Aorta (tissue), 5 donors: ENCODE results near the gene U2AF1. TPM values are rescaled to one million over a fixed set of nuclear protein-coding genes. Genes with fewer than 3 reads are reported as not detected.
"Not testable (repeated sequence)": the region's sequence is repeated elsewhere in the genome, so short reads cannot be mapped to it uniquely, and the experiment has no call there.

Source experiments
- ATAC-seq: fragments of 200-7000 bp; cut with Tn5 transposase; one replicate; pipeline ENCODE4 v1.9.1; 2022; ENCODE audit warnings: moderate library complexity; ENCODE audit not compliant: low FRiP score
- DNase-seq, 2 donors: peaks; one replicate each; pipeline ENCODE4 v3.0.0-alpha.2; 2020
- H3K27ac ChIP-seq, 2 donors: one replicate each; pipeline ENCODE4 v1.5.1; 2013; ENCODE audit warnings: low read length in 2 of 2, mild to moderate bottlenecking in 2 of 2, moderate library complexity in 2 of 2, control low read depth in 1 of 2, inconsistent platforms in 1 of 2, low read depth in 1 of 2
- H3K27me3 ChIP-seq, 2 donors: one replicate each; pipeline ENCODE4 v1.6.1; 2013; ENCODE audit warnings: control low read depth in 1 of 2, low read length in 1 of 2, mild to moderate bottlenecking in 1 of 2, moderate library complexity in 1 of 2; ENCODE audit not compliant: insufficient read depth in 2 of 2, control insufficient read depth in 1 of 2
- H3K36me3 ChIP-seq, 2 donors: one replicate each; pipeline ENCODE4 v1.6.1; 2013; ENCODE audit warnings: control low read depth in 1 of 2, low read length in 1 of 2, mild to moderate bottlenecking in 1 of 2; ENCODE audit not compliant: insufficient read depth in 2 of 2, control insufficient read depth in 1 of 2
- H3K4me1 ChIP-seq, 2 donors: one replicate each; pipeline ENCODE4 v1.6.1; 2013; ENCODE audit warnings: low read length in 2 of 2, control low read depth in 1 of 2, mild to moderate bottlenecking in 1 of 2, moderate library complexity in 1 of 2; ENCODE audit not compliant: insufficient read depth in 2 of 2, control insufficient read depth in 1 of 2
- H3K4me3 ChIP-seq, 2 donors: one replicate each; pipeline ENCODE4 v1.5.1; 2013; ENCODE audit warnings: low read length in 2 of 2, control low read depth in 1 of 2, mild to moderate bottlenecking in 1 of 2
- H3K9me3 ChIP-seq: one replicate; pipeline ENCODE4 v1.6.1; 2013; ENCODE audit warnings: mild to moderate bottlenecking, low read length; ENCODE audit not compliant: control insufficient read depth
- WGBS, 2 donors: extraction: QIAGEN DNeasy Blood & Tissue Kit; methylation state at CpG; one replicate each; pipeline ENCODE4 v1.1.7; 2013; 5-methylcytosine and 5-hydroxymethylcytosine counted together
- intact Hi-C, 2 donors: fragments of 100-400 bp; cut with DNase I; formaldehyde crosslinking; loops; one replicate each; pipeline versions ENCODE4 v1.14.2 to v1.15.0; 2022
- polyA plus RNA-seq, 2 donors: library from polyadenylated mRNA; stranded (reverse); fragments of 200-250 nt; gene quantifications; one replicate each; pipeline ENCODE4 v1.2.3, GENCODE V29; 2013
- total RNA-seq, 2 donors: library from RNA; stranded (reverse); fragmentation: NEBNext Ultra II Directional; extraction: Animal tissue kit (Norgen Biotek cat#: 25700); gene quantifications; one replicate each; pipeline ENCODE4 v1.2.1, GENCODE V29; 2021
- donor health status: healthy with polysubstance abuse.
- donor health status: Bipolar disorder and iron deficiency.
- donor health status: DM: no; HTN: no; CAD: no.
- donor health status: DM: no; HTN: no; CAD: no.
- donor health status: DM: yes; HTN: yes; CAD: no.

Gene U2AF1
- total and polyA plus RNA-seq, 4 donors, result 6.0 to 52.1 (median 40.8) TPM

GRCh38 chr21:43074401-43075169, 32.8 kb downstream of the U2AF1 start:
- H3K4me3 ChIP-seq, H3K4me1 ChIP-seq, H3K9me3 ChIP-seq, ATAC-seq, H3K36me3 ChIP-seq, DNase-seq, H3K27me3 ChIP-seq, intact Hi-C loops, H3K27ac ChIP-seq: not testable (repeated sequence)
- no CpG with 5 or more reads among the region's 74 CpGs for WGBS, 2 donors

DNA sequence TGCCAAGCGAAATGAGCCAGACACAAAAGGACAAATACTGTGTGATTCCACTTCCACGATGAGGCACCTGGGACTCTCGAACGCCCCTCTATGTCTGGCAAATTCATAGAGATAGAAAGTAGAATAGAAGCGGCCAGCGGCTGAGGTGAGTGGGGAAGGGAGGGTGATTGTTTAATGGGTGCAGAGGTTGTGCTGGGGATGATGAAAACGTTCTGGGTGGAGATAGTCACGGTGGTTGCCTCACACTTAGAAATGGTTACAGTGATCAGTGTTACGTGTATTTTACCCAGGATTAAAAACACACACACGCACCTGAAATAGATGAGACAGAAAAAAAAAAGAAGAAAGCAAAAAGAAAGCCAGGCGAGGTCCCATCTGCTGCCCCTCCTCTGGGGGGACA, 34.6 kb downstream of the U2AF1 start:
- ATAC-seq, H3K36me3 ChIP-seq, H3K27ac ChIP-seq, H3K27me3 ChIP-seq, intact Hi-C loops, H3K9me3 ChIP-seq, DNase-seq, H3K4me1 ChIP-seq, H3K4me3 ChIP-seq: not testable (repeated sequence)
- no CpG with 5 or more reads among the region's 11 CpGs for WGBS, 2 donors

DNA sequence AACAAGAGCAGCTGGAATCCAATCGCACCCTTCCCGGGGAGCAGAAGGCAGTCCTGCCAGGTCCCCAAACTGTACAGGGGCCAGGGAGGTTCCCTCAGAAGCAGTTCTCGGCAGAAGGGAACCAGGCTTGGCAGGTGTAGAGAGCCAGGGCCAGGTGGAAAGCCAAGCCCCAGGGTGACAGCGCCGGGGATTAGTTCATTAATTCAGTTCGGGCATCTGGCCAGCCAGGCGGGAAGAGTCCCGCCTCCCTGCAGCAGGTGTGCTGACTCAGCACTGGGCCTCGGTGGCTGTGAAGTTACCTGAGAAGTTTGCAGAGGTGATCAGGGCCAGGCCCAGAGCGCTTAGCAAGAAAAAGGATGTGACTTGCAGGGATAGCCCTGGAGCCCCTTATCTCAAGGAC, 37.7 kb downstream of the U2AF1 start:
- H3K4me1 ChIP-seq, DNase-seq, H3K4me3 ChIP-seq, H3K36me3 ChIP-seq, H3K9me3 ChIP-seq, H3K27me3 ChIP-seq, intact Hi-C loops, H3K27ac ChIP-seq, ATAC-seq: not testable (repeated sequence)
- 83% methylated on average over 1 of the region's 10 CpGs; no CpG with 5 or more reads in 1 of the 2 donors for WGBS, 2 donors

DNA sequence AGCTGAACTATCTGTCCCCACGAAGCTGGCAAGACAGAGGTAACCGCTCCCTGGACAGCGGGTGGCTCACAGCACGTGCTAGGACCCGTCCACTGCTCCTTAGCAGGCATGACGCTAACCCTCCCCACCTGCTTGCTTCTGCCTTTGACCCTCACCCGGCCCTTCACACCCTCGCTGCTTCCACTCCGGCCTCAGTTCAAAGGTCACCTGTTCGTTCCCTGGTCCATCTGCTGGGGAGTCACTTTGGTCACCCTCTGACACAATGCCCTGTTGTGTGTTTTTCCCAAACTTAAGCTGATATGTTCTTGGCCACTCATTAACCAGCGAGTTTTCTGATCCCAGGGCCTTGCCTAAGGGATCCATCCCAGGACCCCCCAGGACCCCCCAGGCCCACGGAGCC, 39.3 kb downstream of the U2AF1 start:
- H3K4me3 ChIP-seq, H3K4me1 ChIP-seq, intact Hi-C loops, H3K36me3 ChIP-seq, H3K27ac ChIP-seq, H3K27me3 ChIP-seq, DNase-seq, H3K9me3 ChIP-seq, ATAC-seq: not testable (repeated sequence)
- 88 to 93% methylated on average over 4 of the region's 12 CpGs for WGBS, 2 donors

GRCh38 chr21:43066690-43067089, 40.7 kb downstream of the U2AF1 start:
- H3K4me3 ChIP-seq, H3K9me3 ChIP-seq, intact Hi-C loops, H3K4me1 ChIP-seq, H3K27me3 ChIP-seq, H3K27ac ChIP-seq, ATAC-seq, H3K36me3 ChIP-seq: not testable (repeated sequence)
- peak in 1 of 2 donors; percentile 10 for DNase-seq
- WGBS, 2 donors, result 90 to 97% methylated on average over 6 to 8 of the region's 12 CpGs

GRCh38 chr21:43065991-43066390, 41.4 kb downstream of the U2AF1 start:
- H3K4me1 ChIP-seq, H3K36me3 ChIP-seq, H3K27me3 ChIP-seq, H3K4me3 ChIP-seq, H3K9me3 ChIP-seq, intact Hi-C loops, ATAC-seq, H3K27ac ChIP-seq: not testable (repeated sequence)
- DNase-seq, result peak; percentile 12 to 22
- whole genome bisulfite sequencing, 2 donors, result 94 to 100% methylated on average over 5 to 18 of the region's 30 CpGs

GRCh38 chr21:43064265-43064917, 43.0 kb downstream of the U2AF1 start:
- no CpG with 5 or more reads among the region's 22 CpGs for WGBS, 2 donors
- intact Hi-C loops, H3K4me1 ChIP-seq, H3K4me3 ChIP-seq, H3K36me3 ChIP-seq, H3K9me3 ChIP-seq, H3K27me3 ChIP-seq, H3K27ac ChIP-seq, DNase-seq: not testable (repeated sequence)
- peak; percentile 75 for ATAC-seq

DNA sequence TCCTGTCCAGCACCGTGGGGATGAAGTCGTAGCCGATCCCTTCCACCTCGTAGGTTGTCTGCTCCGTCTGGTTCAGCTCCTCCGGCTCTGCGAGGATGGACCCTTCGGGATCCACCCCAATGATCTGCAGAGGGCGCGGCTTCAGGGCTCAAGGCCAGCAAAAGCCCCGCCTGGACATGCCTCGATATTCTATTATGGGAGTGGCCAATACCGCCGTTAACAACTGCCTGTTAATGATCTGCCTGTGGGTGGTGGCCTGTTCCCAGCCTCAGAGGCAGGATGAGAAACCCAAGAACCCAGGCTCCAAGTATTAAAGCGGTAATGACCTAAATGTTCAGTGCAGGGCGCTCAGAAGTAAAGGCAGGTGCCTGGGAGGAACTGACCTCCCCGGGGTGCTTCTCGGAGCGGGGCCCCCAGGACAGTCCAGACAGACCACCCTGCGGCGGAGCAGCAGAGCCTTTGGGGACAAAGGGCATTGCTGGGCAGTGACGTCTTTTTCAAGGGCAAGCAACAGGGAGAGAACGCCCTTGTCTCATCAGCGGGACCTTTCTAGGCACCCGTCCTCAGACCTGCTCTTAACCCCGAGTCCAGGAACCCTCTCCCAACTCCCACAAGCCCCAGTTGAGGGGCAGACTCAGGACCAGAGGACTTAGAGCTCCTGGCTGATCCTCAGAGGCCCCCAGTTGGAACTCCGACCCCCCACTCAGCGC, 44.3 kb downstream of the U2AF1 start:
- H3K9me3 ChIP-seq, H3K4me3 ChIP-seq, DNase-seq, H3K27ac ChIP-seq, H3K4me1 ChIP-seq, H3K27me3 ChIP-seq, intact Hi-C loops, ATAC-seq, H3K36me3 ChIP-seq: not testable (repeated sequence)
- WGBS, 2 donors, result 74% methylated on average over 2 of the region's 28 CpGs; no CpG with 5 or more reads in 1 of the 2 donors
